Measurements from ENCODE around the gene DLX2.
A peak's percentile ranks its signal among the peaks of the same experiment; 100 is the strongest.
"Not testable (repeated sequence)": the region's sequence is repeated elsewhere in the genome, so short reads cannot be mapped to it uniquely, and the experiment has no call there.

Gene DLX2

DNA sequence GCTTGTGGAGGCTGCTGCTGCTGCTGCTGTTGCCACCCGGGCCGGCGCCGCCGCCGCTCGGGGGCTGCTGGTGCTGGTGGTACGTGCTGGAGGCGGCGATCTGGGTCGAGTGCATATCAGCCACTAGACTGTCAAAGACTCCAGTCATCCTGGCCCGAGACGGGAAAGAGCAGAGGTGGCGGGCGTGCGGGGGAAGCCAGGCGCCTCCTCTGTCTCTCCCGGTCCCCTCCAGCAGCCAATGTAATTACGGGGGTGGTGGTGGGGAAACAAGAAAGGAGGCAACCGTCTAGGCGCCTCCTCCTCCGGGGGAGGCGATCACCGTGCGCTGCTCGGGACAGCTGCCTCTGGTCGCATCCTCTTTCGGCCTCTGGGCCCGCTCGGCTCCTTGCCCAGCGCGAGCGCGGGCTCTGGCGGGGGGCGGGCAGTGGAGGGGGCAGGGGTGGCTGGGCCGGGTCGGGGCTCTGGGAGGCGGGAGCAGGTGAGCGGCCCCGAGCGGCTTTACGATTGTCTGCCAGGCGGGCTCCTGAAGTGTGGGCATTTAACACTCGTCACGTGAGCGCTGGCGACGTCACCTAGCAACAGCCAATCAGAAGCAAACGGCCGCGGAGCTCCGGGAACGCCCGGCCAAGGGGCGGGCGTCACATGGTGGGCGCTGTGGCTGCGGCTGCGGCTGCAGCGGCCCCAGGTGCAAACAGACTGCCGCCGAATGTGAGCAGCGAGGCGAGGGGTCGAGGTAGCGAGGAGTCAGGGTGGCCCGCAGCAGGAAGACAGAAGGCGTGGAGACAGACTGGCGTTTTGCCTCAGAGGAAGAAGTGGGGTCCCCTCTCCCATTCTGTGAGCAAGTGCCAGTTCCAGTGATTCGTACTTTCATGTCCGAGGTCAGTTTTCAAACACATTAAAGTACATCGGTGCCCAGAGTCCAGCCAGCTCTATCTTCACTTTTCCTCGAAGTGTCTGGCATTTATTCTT, at the start of gene DLX2:
Gene DLX2, minus strand, starts transcription at position 510 of the 969 bp plus-strand sequence. Its CDS starts 362 bp downstream, at position 148.
- DNase-seq = peak in 1 of 2 experiments; percentile 43

GRCh38 chr2:172147944-172148650, 45.4 kb upstream of the DLX2 start:
- no peak for DNase-seq

DNA sequence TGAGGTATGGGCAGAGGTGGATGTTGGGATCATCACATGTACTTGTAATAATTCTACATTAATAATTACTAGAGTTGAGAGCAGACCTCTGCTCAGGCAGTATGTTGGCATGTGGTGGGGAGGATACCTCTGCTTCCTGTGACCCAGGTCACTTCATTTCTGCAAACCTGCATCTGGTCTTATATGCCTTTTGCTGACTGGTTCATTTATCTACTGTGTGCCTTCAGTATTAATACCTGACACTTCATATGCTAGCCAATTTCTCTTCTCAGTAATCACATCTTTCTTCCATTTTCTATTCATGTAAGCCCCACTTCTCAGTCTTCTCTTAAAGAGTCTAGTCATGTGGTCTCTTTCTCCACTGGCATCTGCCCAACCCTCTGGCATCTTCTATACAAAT, 41.1 kb upstream of the DLX2 start:
- DNase-seq = no peak

DNA sequence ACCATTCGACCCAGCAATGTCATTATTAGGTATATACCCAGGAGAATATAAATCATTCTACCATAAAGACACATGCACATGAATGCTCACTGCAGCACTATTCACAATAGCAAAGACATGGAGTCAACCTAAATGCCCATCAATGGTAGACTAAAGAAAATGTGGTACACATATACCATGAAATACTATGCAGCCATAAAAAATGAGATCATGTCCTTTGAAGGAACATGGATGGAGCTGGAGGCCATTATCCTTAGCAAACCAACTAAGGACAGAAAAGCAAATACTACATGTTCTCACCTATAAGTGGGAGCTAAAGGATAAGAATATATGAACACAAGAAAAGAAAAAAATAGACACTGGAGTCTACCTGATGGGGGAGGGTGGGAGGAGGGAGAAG, 36.0 kb upstream of the DLX2 start:
- DNase-seq = not testable (repeated sequence)

DNA sequence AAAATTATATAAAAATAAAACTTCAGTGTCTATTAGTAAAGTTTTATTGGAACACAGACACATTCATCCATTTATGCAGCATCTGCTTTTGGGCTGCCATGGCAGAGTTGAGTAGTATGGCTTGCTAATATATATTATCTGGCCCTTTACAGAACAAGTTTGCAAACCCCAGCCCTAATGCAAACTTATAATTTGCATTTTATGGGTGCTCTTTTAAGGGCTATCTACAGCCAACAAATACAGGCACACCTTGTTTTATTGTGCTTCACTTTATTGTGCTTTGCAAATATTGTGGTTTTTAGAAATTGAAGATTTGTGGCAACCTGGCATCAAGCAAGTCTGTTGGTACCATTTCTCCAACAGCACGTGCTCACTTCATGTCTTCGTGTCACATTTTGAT, 35.2 kb upstream of the DLX2 start:
- DNase-seq = no peak

- no peak for DNase-seq
Observed at GRCh38 chr2:172137109-172137508, 34.4 kb upstream of the DLX2 start.

- DNase-seq = no peak
Observed at GRCh38 chr2:172135446-172135845, 32.7 kb upstream of the DLX2 start.

GRCh38 chr2:172134270-172134669, 31.6 kb upstream of the DLX2 start:
- DNase-seq = no peak

DNA sequence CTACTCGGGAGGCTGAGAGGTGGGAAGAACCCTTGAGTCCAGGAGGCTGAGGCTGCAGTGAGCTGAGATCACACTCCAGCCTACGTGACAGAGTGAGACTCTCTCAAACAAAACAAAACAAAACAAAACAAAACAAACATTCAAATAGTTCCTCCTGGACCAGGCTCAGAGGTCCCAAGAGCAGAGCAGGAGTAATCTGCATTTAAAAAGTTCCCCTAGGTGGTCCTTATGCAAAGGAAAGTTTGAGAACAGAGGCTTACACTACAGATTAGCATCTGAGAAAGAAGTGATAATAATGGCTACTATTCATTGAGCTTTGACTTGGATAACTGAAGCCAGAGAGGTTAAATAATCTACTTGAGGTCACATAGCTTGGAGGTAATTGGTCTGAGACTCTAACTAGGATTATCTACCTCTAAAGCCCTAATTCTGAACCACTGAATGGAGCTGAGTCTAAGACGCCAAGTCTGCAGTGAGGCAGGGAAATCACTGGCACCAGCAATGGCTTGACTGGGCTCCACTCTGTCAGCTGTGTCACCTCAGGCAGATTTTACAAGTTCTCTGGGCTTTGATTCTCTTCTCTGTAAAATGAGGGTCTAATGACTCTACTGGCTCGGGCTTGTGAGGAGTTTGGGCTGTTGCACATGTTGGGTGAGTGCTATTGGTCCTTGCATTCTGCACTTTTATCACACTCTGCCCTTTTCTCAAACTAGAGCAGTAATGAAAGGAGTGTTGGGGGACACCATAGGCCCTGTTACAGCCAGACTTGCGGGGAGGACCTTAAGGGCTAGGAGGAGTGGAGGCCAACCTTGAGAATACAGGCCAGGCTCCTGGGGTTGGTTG, 29.2 kb upstream of the DLX2 start:
- no peak for DNase-seq

GRCh38 chr2:172129404-172129803, 26.7 kb upstream of the DLX2 start:
- DNase-seq = no peak

DNA sequence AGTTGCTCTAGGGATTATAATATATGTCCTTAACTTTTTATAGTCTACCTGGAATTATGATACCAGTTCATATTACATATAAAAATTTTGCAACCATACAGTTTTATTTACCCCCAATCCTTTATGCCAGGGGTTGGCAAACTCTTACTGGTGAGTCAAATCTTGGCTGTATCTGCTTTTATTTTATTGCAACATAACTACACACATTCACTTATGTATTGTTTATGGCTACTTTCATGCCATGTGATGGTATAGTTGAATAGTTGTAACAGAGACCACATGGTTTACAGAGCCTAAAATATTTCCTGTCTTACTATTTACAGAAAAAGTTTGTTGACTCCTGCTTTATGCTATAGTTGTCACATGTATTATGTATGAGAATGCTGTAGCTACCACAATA, 25.8 kb upstream of the DLX2 start:
- DNase-seq = no peak

GRCh38 chr2:172120118-172120517, 17.4 kb upstream of the DLX2 start:
- no peak for DNase-seq

GRCh38 chr2:172119089-172119488, 16.4 kb upstream of the DLX2 start:
- DNase-seq = no peak

- DNase-seq = no peak
Observed at GRCh38 chr2:172116107-172116506, 13.4 kb upstream of the DLX2 start.

GRCh38 chr2:172114579-172114978, 11.9 kb upstream of the DLX2 start:
- no peak for DNase-seq

- DNase-seq = not testable (repeated sequence)
Observed at GRCh38 chr2:172114176-172114575, 11.5 kb upstream of the DLX2 start.

DNA sequence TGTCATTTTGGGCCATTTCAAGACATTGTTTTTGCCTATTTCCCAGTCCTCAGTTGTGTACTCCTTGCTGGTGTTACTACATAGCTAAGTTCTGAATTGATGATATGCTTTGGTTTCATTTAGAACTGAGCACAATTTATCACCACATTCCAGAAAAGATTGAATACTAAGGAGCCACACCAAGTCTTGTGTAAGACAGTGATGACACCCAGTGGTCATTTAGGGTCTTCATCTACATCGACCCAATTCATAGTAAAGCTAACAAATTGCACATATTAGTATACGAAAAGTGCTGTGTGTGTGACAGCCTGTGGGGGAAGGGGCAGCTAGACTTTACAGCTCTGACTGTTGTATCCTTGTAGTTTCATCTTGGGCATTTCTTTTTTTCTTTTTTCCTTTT, 10.9 kb upstream of the DLX2 start:
- no peak for DNase-seq

DNA sequence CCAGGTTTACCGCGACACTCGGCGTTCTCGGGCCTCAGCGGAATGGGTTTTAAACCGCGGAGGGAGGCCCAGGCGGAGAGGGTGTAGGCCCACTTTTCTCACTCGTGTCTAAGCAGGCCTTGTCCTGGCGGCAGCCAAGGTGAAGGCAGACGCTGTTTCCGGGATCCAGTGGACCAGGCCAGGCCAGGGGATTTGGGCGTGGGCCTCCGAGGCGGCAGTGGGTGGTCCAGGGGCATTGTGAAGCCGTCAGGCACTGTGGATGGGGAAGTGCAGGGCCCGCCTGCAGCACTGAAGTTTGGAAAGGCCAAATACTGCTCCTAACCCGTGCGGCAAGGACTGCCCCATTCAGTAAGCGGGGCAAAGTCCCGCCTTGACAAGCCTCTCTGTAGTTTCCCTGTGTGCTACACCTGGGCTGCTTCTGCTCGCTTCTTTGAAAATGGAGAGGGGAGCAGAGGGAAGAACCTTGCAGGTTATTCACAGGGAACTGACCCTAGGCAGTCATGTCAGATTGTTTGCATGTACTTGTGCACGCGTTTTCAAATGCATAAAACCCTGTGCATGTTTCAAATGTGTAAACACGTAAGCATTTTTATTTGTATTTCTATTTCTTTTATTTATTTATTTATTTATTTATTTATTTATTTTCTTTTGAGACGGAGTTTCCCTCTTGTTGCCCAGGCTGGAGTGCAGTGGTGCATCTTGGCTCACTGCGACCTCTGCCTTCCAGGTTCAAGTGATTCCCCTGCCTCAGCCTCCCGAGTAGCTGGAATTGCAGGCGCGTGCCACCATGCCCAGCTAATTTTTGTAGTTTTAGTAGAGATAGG, 7.5 kb upstream of the DLX2 start:
- DNase-seq = no peak

DNA sequence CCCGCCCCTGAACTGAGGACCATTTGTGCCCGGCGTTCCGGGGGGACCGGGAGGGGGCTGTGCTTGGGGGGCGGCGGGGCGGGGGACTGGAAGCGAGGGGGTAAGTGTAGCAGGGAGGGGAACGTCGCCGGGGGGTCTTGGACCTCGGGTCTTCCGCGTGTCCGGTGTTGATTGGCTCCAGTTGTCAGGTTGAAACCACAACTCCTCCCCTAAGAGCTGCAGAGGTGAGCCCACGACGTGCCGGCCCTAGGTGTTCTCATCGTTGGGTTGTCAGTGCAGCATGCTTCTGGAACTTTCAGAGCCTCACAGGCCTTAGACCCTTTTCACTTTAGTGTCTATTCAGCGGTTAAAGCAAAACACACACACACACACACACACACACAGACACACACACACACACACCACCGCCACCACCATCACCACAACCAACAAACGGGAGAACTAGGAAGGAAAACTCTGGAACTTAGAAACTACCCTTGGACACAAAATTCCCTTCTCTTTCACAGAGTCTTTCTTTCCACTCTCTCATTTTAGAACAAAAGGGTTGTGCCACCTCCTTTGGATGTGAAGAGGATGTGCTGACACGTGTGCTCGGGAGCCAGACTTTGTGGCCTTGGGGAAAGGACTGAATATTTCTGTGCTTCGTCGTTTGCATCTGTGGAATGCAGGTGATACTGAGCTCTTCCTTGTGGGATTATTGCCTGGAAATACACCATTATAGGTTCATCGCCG, 6.7 kb upstream of the DLX2 start:
- no peak for DNase-seq

GRCh38 chr2:172108587-172108930, 5.9 kb upstream of the DLX2 start:
- no peak for DNase-seq
